Measurements from ENCODE around the gene OOSP3.
"Not testable (repeated sequence)": the region's sequence is repeated elsewhere in the genome, so short reads cannot be mapped to it uniquely, and the experiment has no call there.

The OOSP3 gene

DNA sequence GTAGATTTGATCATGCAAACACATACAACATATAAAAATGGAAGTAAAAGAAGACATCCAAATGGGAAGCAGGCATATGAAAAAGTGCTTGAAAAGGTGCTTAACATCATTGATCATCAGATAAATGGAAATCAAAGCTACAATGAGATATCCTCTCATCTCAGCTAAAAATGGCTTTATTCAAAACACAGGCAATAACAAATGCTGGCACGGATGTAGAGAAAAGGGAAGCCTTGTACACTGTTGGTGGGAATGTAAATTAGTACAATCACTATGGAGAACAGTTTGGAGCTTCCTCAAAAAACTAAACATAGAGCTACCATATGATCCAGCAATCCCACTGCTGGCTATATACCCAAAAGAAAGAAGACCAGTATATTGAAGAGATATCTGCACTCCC is 11.7 kb upstream of the OOSP3 start:
- TF ChIP-seq Cebpa-rat (IDR thresholded peaks at IDR 0.05): no peak
- Histone ChIP-seq H4K20me1 (no peaks in the 10 kb centered on the region), H3K27ac (peak overlapping the region in 8 of 11 experiments; percentile 5 to 51 (median 32); a peak in 11 of 22 replicates), H3K4me1 (peaks cover 0 to 44% (median 9%) of the 10 kb centered on the region in 10 experiments; a peak in 12 of 20 replicates), H3K9me3 (replicated peaks in 1 of 11) (peaks cover 0 to 12% (median 4%) of the 10 kb centered on the region in 11 experiments; a peak in 7 of 22 replicates), H3K9ac (no peak overlapping the region), H3K36me3 (no peaks in the 10 kb centered on the region), H3K4me3 (no peak overlapping the region), H3K4me2 (peak overlapping the region in 8 of 11 experiments; percentile 14 to 62 (median 30); a peak in 12 of 22 replicates), H3K27me3 (no peaks in the 10 kb centered on the region)

- H3K27ac ChIP-seq: no peak overlapping the region
- H4K20me1 ChIP-seq: no peaks in the 10 kb centered on the region
- no peaks in the 10 kb centered on the region for H3K27me3 ChIP-seq
- peaks cover 0 to 12% (median 4%) of the 10 kb centered on the region in 11 experiments; a peak in 7 of 22 replicates for H3K9me3 ChIP-seq (replicated peaks in 1 of 11)
- no peak overlapping the region for H3K4me3 ChIP-seq
- TF ChIP-seq Cebpa-rat (IDR thresholded peaks at IDR 0.05): no peak
- no peaks in the 10 kb centered on the region for H3K36me3 ChIP-seq
- peaks cover 0 to 37% (median 9%) of the 10 kb centered on the region in 10 experiments; a peak in 12 of 20 replicates for H3K4me1 ChIP-seq
- no peak overlapping the region for H3K4me2 ChIP-seq
- no peak overlapping the region for H3K9ac ChIP-seq
Observed at GRCh38 chr11:59867946-59868345, 10.6 kb upstream of the OOSP3 start.

DNA sequence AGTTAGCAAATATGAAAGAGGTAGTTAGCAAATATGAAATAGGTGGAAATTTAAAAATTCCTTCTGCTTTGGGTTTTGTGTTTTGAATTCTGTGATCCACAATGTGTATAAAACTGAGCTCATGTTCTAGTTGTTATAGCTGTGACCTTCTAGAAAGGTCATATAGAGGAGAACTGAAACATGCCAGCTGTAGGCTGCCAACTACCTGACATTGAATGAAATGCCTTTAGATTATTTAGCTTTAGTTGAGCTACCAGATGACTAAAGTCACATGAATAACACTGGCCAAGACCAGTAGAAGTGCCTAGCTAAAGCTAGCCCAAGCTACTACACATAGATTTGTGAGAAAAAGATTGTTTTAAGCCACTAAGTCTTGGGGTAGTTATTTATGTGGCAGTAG is 6.5 kb upstream of the OOSP3 start:
- Histone ChIP-seq H3K27ac (no peak overlapping the region), H3K4me3 (no peak overlapping the region), H3K9me3 (replicated peaks in 1 of 11) (peaks cover 0 to 12% (median 1%) of the 10 kb centered on the region in 11 experiments; a peak in 7 of 22 replicates), H3K4me2 (no peak overlapping the region), H3K27me3 (no peaks in the 10 kb centered on the region), H3K4me1 (peaks cover 0 to 2% (median 0%) of the 10 kb centered on the region in 10 experiments; a peak in 3 of 20 replicates), H3K36me3 (no peaks in the 10 kb centered on the region), H4K20me1 (no peaks in the 10 kb centered on the region), H3K9ac (no peak overlapping the region)
- no peak for TF ChIP-seq Cebpa-rat (IDR thresholded peaks at IDR 0.05)

DNA sequence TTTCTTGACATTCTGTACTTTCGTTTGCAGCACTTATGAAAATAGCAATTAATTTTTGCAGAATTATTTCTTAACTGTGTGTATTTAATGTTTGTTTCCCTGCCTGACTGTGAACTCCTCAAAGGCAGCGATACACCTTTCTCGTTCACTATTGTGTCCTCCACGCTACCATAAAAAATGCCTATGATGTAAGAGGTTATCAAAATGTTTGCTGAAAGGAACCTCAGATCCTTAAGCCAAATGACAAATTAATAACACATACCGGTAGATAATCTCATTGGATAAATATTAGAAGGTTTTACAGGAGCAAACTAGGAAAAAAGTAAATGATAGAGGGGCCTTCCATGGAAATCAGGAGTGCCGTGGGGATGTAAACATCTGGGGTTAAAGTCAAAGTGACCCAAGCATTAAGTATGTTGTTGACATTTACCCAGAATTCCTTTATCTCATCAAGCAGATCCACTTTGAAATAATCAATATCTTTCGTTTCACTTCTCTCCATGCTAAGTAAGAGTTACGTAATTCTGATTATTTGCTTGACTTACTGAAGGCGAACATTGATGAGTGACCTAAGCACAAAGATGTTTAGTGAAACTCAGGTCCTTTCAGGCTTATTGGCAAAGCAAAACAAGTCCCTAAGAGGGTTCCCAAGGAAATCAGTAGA is 2.6 kb upstream of the OOSP3 start:
- no peak overlapping the region for H3K4me2 ChIP-seq

GRCh38 chr11:59877325-59877724 is 1.3 kb upstream of the OOSP3 start:
- H3K4me2 ChIP-seq: no peak overlapping the region
- no peak overlapping the region for H3K9ac ChIP-seq
- H3K4me3 ChIP-seq: no peak overlapping the region
- H3K9me3 ChIP-seq (replicated peaks in 1 of 11): no peaks in the 10 kb centered on the region
- H4K20me1 ChIP-seq: no peaks in the 10 kb centered on the region
- H3K27ac ChIP-seq: no peak overlapping the region
- no peaks in the 10 kb centered on the region for H3K27me3 ChIP-seq
- TF ChIP-seq Cebpa-rat (IDR thresholded peaks at IDR 0.05): no peak
- no peaks in the 10 kb centered on the region for H3K4me1 ChIP-seq
- no peaks in the 10 kb centered on the region for H3K36me3 ChIP-seq

More for the DNA sequence above, 2.6 kb upstream of the OOSP3 start:
- Histone ChIP-seq H3K9me3 (replicated peaks in 1 of 11) (peaks cover 0 to 5% (median 0%) of the 10 kb centered on the region in 11 experiments; a peak in 5 of 22 replicates), H3K9ac (no peak overlapping the region), H3K27me3 (no peaks in the 10 kb centered on the region), H3K4me3 (no peak overlapping the region), H4K20me1 (no peaks in the 10 kb centered on the region), H3K4me1 (no peaks in the 10 kb centered on the region), H3K27ac (no peak overlapping the region), H3K36me3 (no peaks in the 10 kb centered on the region)
- TF ChIP-seq Cebpa-rat (IDR thresholded peaks at IDR 0.05): no peak

DNA sequence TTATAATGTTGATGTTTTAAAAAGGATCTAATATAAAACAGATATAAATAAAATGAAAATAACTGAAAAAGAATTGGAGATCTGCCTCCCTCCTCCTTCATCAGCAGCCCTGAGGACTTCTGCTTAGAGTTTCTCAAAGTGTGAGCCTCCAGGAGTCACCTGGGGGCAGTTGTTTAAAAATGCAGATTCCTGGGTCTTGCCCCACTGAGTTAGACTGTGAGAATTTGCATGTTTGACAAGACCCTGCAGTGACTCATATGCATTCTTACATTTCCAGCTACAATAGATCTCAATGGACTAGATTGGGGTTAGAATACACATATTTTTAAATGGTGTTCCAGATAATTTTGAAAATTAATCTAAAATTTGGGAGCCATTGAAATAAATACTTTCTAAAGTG is 798 bp upstream of the OOSP3 start:
- no peaks in the 10 kb centered on the region for H3K9me3 ChIP-seq (replicated peaks in 1 of 11)
- H3K27ac ChIP-seq: no peak overlapping the region
- H3K36me3 ChIP-seq: no peaks in the 10 kb centered on the region
- no peak overlapping the region for H3K4me3 ChIP-seq
- no peak overlapping the region for H3K9ac ChIP-seq
- no peak overlapping the region for H3K4me2 ChIP-seq
- no peak for TF ChIP-seq Cebpa-rat (IDR thresholded peaks at IDR 0.05)
- H3K4me1 ChIP-seq: no peaks in the 10 kb centered on the region
- no peaks in the 10 kb centered on the region for H3K27me3 ChIP-seq
- H4K20me1 ChIP-seq: no peaks in the 10 kb centered on the region

DNA sequence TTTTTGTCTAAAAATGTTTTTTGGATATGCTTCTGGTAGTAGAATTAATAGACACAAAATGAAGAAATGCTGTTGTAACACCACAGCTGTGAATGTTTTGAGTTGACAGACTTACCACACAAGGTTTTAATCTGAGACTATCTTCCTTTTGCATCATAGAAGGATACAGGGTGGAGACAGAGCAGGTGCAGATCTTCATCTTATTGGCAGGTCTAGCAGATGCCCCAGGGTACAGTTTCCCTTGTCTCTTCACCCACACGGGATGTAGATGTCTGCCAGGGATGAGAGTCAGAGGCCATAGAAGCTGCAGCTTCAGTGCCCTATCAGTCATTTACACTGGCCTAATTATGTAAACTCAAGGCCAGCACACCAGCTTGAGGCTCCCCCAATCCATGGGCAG is 985 bp downstream of the OOSP3 start:
- no peak overlapping the region for H3K27ac ChIP-seq
- H4K20me1 ChIP-seq: no peaks in the 10 kb centered on the region
- H3K4me1 ChIP-seq: no peaks in the 10 kb centered on the region
- TF ChIP-seq Cebpa-rat (IDR thresholded peaks at IDR 0.05): no peak
- H3K4me2 ChIP-seq: no peak overlapping the region
- no peaks in the 10 kb centered on the region for H3K9me3 ChIP-seq (replicated peaks in 1 of 11)
- H3K9ac ChIP-seq: no peak overlapping the region
- H3K4me3 ChIP-seq: no peak overlapping the region
- H3K36me3 ChIP-seq: no peaks in the 10 kb centered on the region
- no peaks in the 10 kb centered on the region for H3K27me3 ChIP-seq

DNA sequence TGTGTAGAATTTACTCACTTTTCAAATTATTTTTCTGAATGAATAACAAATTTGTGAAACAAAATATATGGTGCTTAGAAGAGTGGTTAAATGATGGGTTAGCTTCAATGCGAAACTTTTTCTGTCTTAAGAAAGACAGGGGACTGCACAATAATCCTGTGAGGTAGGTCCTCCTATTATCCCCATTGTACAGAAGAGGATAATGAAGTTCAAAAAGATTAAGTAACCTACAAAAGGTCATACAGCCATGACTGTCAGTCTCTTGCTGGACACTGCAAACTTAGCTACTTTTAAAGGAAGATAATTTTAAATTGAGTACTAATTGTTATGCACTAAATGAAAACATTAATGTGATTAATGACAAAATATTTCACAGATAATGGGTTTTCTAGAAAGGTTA is 5.0 kb downstream of the OOSP3 start:
- no peaks in the 10 kb centered on the region for H3K4me1 ChIP-seq
- no peak overlapping the region for H3K4me3 ChIP-seq
- H3K27ac ChIP-seq: no peak overlapping the region
- H3K9me3 ChIP-seq (replicated peaks in 1 of 11): peaks cover 16 to 27% (median 24%) of the 10 kb centered on the region in 11 experiments; a peak in 21 of 22 replicates
- no peak overlapping the region for H3K4me2 ChIP-seq
- no peaks in the 10 kb centered on the region for H3K27me3 ChIP-seq
- H3K9ac ChIP-seq: no peak overlapping the region
- H4K20me1 ChIP-seq: no peaks in the 10 kb centered on the region
- no peaks in the 10 kb centered on the region for H3K36me3 ChIP-seq
- no peak for TF ChIP-seq Cebpa-rat (IDR thresholded peaks at IDR 0.05)

GRCh38 chr11:59887156-59887555 is 8.6 kb downstream of the OOSP3 start:
- H3K4me3 ChIP-seq, H4K20me1 ChIP-seq, H3K36me3 ChIP-seq, H3K4me1 ChIP-seq, H3K4me2 ChIP-seq, H3K9ac ChIP-seq, H3K27me3 ChIP-seq, H3K27ac ChIP-seq: not testable (repeated sequence)
- H3K9me3 ChIP-seq (replicated peaks in 1 of 11): peaks cover 39 to 59% (median 45%) of the 10 kb centered on the region in 11 experiments

DNA sequence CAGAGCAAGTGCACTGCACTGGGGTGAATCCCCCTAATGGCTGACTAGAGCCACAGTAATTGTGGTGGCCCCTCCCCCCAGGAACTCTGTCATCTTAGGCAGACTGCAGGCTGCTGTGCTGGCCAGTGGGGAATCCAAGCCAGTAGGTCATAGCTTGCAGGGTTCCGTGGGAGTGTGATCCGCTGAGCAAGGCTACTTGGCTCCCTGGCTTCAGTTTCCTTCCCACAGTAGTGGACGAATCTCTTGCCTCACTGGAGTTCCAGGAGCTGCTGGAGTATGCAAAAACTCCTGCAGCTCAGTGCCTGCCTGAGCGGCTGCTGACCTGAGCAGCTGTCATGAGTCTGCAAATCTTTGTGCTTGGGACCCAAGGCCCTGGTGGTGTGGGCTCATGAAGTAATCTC is 13.2 kb downstream of the OOSP3 start:
- no peak for TF ChIP-seq Cebpa-rat (IDR thresholded peaks at IDR 0.05)
- no peaks in the 10 kb centered on the region for H3K27me3 ChIP-seq
- H3K27ac ChIP-seq: no peak overlapping the region
- peak overlapping the region in 1 of 11 experiments; percentile 11; a peak in 1 of 22 replicates for H3K4me2 ChIP-seq
- peaks cover 31 to 49% (median 39%) of the 10 kb centered on the region in 11 experiments for H3K9me3 ChIP-seq (replicated peaks in 1 of 11)
- H3K4me1 ChIP-seq: peaks cover 0 to 6% (median 0%) of the 10 kb centered on the region in 10 experiments; a peak in 2 of 20 replicates
- no peak overlapping the region for H3K4me3 ChIP-seq
- no peaks in the 10 kb centered on the region for H4K20me1 ChIP-seq
- no peak overlapping the region for H3K9ac ChIP-seq
- no peaks in the 10 kb centered on the region for H3K36me3 ChIP-seq
